ENCODE results near the gene LAPTM5.

Gene LAPTM5

DNA sequence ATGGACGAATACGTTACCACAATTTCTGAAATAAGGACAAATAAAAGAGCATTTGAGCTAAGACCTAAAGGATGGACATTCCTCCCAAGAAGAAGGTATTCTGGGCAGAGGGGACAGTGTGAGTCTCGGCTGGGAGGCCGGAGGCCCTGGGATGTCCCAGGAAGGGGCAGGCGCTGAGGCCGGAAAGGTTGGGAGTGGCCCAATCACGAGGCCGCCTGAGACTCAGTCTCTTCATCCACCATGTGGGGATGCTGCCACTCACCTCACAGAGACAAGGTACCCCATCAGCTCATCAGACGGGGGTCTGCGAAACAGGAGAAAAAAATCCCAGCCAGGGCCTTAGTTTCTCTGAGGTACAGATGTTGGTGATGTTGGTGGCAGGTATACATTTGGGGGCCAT is 24.3 kb upstream of the LAPTM5 start:
- in situ Hi-C loops (cut with MboI; ENCODE audit: low sequenced_read_pairs, unreplicated experiment): no loop called here

DNA sequence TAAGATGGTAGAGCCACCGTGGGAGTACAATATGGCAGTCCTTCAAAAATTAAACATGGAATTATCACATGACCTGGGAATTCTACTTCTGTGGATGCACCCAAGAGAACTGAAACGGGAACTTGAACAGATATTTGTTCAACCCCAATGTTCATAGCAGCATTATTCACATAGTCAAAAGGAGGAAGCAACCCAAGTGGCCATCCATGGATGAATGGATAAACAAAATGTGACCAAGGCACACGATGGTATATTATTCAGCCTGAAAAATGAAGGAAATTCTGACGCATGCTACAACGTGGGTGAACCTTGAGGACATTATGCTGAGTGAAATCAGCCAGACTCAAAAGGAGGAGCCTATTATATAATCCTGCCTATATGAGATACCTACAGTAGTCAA is 22.8 kb upstream of the LAPTM5 start:
- TF ChIP-seq, protein P1, sequence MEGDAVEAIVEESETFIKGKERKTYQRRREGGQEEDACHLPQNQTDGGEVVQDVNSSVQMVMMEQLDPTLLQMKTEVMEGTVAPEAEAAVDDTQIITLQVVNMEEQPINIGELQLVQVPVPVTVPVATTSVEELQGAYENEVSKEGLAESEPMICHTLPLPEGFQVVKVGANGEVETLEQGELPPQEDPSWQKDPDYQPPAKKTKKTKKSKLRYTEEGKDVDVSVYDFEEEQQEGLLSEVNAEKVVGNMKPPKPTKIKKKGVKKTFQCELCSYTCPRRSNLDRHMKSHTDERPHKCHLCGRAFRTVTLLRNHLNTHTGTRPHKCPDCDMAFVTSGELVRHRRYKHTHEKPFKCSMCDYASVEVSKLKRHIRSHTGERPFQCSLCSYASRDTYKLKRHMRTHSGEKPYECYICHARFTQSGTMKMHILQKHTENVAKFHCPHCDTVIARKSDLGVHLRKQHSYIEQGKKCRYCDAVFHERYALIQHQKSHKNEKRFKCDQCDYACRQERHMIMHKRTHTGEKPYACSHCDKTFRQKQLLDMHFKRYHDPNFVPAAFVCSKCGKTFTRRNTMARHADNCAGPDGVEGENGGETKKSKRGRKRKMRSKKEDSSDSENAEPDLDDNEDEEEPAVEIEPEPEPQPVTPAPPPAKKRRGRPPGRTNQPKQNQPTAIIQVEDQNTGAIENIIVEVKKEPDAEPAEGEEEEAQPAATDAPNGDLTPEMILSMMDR (IDR thresholded peaks at IDR 0.05; ENCODE audit: borderline replicate concordance, control extremely low read depth, extremely low read depth, insufficient read depth, missing control alignments): no peak
- no peak for DNase-seq (ENCODE audit: low spot score)
- in situ Hi-C loops (cut with MboI; ENCODE audit: low sequenced_read_pairs, unreplicated experiment): no loop called here

More for the DNA sequence above, 24.3 kb upstream of the LAPTM5 start:
- TF ChIP-seq, protein P1 (IDR thresholded peaks at IDR 0.05; ENCODE audit: borderline replicate concordance, control extremely low read depth, extremely low read depth, insufficient read depth, missing control alignments): no peak
- no peak for DNase-seq (ENCODE audit: low spot score)

DNA sequence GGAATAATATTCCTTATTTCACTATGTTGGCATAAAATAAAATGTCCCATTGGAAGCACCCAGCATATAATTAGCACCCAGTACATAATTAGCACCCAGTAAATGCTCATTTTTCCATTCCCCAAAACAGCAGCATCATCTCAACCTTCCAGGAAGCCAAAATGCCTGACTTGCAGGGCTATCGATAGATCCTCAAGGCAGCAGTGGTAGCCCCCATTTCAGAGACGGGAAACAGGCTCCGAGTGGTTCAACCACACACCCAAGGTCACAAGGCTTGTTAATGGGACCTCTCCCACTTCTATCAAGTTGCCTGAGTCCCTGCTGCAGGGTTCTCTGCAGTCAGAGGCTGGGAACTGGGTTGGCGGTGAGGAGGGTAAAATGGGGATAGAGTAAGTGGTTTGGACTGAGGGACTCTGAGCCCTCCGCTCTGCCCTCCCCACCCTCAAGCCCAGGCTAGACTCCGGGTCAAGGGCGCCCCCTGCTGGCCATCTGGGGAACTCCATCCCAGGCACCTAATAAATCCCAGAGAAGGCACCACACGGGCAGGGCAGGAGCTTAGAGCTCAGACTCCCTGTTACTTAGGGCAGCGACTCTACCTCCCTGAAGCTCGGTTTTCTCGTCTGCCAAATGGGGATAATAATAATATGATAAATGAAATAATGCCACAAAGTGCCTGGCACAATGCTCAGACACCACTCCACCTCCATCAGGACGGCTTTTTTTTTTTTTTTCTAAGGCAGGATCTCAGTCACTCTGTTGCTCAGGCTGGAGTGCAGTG is 21.9 kb upstream of the LAPTM5 start:
- in situ Hi-C loops (cut with MboI; ENCODE audit: low sequenced_read_pairs, unreplicated experiment): no loop called here
- peak; percentile 87 for DNase-seq (ENCODE audit: low spot score)
- TF ChIP-seq, protein P1 (IDR thresholded peaks at IDR 0.05; ENCODE audit: borderline replicate concordance, control extremely low read depth, extremely low read depth, insufficient read depth, missing control alignments): peak; percentile 92

DNA sequence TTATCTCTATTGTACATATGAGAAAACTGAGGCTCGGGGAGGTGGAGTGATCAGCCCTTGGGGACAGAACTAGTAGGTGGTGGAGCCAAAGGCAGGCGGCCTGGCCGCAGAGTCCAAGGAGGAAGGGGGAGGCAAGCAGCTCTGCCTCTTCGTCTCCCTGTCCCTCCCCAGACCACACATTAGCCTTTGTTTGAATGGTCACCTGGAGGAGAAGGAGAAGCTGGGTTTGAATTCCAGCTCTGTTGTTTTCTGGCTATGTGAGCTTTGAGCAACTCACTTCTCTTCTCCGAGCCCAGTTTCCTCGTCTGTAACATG is 21.4 kb upstream of the LAPTM5 start:
- TF ChIP-seq, protein P1 (IDR thresholded peaks at IDR 0.05; ENCODE audit: borderline replicate concordance, control extremely low read depth, extremely low read depth, insufficient read depth, missing control alignments): no peak
- in situ Hi-C loops (cut with MboI; ENCODE audit: low sequenced_read_pairs, unreplicated experiment): no loop called here
- DNase-seq (ENCODE audit: low spot score): no peak

DNA sequence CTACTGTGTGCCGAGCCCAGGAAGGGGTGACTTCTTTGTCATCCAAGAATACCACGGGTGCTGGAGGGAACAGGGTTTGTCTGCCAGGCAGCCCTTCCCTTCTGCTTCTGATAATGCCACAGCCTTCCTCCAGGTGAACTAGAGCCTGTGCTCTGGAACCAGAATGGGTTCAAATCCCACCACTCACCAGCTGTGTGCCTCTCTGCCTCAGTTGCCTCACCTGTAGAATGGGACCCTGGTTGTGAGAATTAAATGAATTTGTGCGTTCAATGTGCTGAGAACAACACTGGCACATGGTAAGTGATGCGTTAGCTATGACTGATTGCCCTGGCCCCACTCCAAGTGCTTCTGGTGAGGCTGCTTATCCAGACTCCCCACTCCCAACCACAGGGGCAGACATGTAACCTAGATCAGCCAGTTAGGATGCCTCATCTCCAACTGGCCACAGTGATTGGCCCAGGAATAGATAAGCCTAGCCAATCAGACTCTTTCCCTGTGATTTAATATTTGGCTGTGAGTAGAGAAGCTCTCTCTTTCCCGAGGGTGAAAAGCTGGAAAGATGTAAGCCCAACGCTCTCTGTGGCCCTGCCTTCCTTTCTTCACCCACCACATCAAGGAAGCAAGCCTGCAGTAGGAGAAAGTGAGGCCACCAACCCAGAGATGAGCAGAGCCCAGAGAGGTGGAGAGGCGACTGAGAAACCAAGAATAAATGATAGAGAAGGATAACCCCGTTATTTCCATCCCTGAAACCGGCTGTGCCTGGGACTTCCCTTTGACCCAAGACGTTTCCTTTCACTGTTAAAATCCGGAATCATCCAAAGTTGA is 20.8 kb upstream of the LAPTM5 start:
- in situ Hi-C loops (cut with MboI; ENCODE audit: low sequenced_read_pairs, unreplicated experiment): no loop called here
- no peak for DNase-seq (ENCODE audit: low spot score)

DNA sequence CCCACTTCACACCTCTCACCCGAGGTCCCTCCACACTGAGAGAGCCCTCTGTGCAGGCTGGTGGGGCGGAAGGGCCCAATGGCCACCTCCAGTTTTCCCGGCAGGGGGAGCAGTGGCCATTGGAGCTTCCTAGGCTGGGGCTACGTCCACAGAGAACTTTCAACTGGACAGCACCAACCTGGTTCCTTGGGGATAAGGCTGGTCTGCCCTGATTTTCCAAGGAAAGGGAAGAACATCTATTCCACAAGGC is 20.3 kb upstream of the LAPTM5 start:
- TF ChIP-seq, protein P1 (IDR thresholded peaks at IDR 0.05; ENCODE audit: borderline replicate concordance, control extremely low read depth, extremely low read depth, insufficient read depth, missing control alignments): no peak
- no peak for DNase-seq (ENCODE audit: low spot score)

More for the DNA sequence above, 20.8 kb upstream of the LAPTM5 start:
- TF ChIP-seq, protein P1 (IDR thresholded peaks at IDR 0.05; ENCODE audit: borderline replicate concordance, control extremely low read depth, extremely low read depth, insufficient read depth, missing control alignments): no peak

More for the DNA sequence above, 20.3 kb upstream of the LAPTM5 start:
- in situ Hi-C loops (cut with MboI; ENCODE audit: low sequenced_read_pairs, unreplicated experiment): no loop called here

Data from GM13976 (cell line).